Measurements from ENCODE around the gene BMP3. TPM values are rescaled to one million over a fixed set of nuclear protein-coding genes. Genes with fewer than 3 reads are reported as not detected.
A peak's percentile ranks its signal among the peaks of the same experiment; 100 is the strongest.

The BMP3 gene
- total and polyA plus RNA-seq, 4 donors, result 0.47 TPM; not detected in 3

GRCh38 chr4:81060587-81061343 lies 30.3 kb downstream of the BMP3 start:
- 82% methylated on average over 6 of the region's 6 CpGs for WGBS
- H3K4me1 ChIP-seq (ENCODE audit: control insufficient read depth in 4 of 4, insufficient read depth in 4 of 4, low read length in 3 of 4), result peaks cover 4 to 5% (median 4%) of the 10 kb centered on the region in 4 donors
- TF ChIP-seq CTCF (IDR thresholded peaks at IDR 0.05; ENCODE audit: low read depth, low read length, missing input control) (no peak), HNF4G (IDR thresholded peaks at IDR 0.05) (no peak), YY1 (IDR thresholded peaks at IDR 0.05) (no peak), HNF4A (conservative IDR thresholded peaks at IDR 0.05) (no peak), ZBTB33 (IDR thresholded peaks at IDR 0.05) (no peak)

GRCh38 chr4:81061344-81061730 lies 30.8 kb downstream of the BMP3 start:
- Histone ChIP-seq H3K36me3 (ENCODE audit: control insufficient read depth in 4 of 4, insufficient read depth in 3 of 4, low read depth in 1 of 4, low read length in 3 of 4) (no peaks in the 10 kb centered on the region), H3K27me3 (ENCODE audit: control insufficient read depth in 4 of 4, insufficient read depth in 4 of 4, low read length in 3 of 4) (no peaks in the 10 kb centered on the region), H3K4me3 (ENCODE audit: low read depth in 1 of 3, low read length in 3 of 3) (no peak overlapping the region), H3K27ac (ENCODE audit: low read depth in 1 of 2, low read length in 2 of 2) (no peak overlapping the region), H3K4me1 (ENCODE audit: control insufficient read depth in 4 of 4, insufficient read depth in 4 of 4, low read length in 3 of 4) (peaks cover 4 to 5% (median 4%) of the 10 kb centered on the region in 4 donors), H3K9ac (ENCODE audit: low read depth in 1 of 2, low read length in 2 of 2) (no peak overlapping the region), H3K9me3 (ENCODE audit: control insufficient read depth in 4 of 4, low read length in 3 of 4) (no peaks in the 10 kb centered on the region)
- no peak for DNase-seq (ENCODE audit: low spot score)
- no peak for TF ChIP-seq YY1 (IDR thresholded peaks at IDR 0.05)
- no peak for TF ChIP-seq EGR1 (IDR thresholded peaks at IDR 0.05; ENCODE audit: low read depth in 2 of 2)
- TF ChIP-seq GABPA (IDR thresholded peaks at IDR 0.05 in 1 of 2, conservative IDR thresholded peaks at IDR 0.05 in 1 of 2), result no peak
- TF ChIP-seq NR2F2 (IDR thresholded peaks at IDR 0.05), result no peak
- no peak for TF ChIP-seq TAF1 (conservative IDR thresholded peaks at IDR 0.05)
- peak in 1 of 2 donors; percentile 9 for TF ChIP-seq HNF4A (conservative IDR thresholded peaks at IDR 0.05)
- no peak for TF ChIP-seq SP1 (IDR thresholded peaks at IDR 0.05)

More at GRCh38 chr4:81060587-81061343, 30.3 kb downstream of the BMP3 start:
- no peak overlapping the region for H3K4me3 ChIP-seq (ENCODE audit: low read depth in 1 of 3, low read length in 3 of 3)
- DNase-seq (ENCODE audit: low spot score), result no peak
- no peaks in the 10 kb centered on the region for H3K36me3 ChIP-seq (ENCODE audit: control insufficient read depth in 4 of 4, insufficient read depth in 3 of 4, low read depth in 1 of 4, low read length in 3 of 4)
- no peak overlapping the region for H3K9ac ChIP-seq (ENCODE audit: low read depth in 1 of 2, low read length in 2 of 2)
- H3K9me3 ChIP-seq (ENCODE audit: control insufficient read depth in 4 of 4, low read length in 3 of 4), result no peaks in the 10 kb centered on the region
- no peak overlapping the region for H3K27ac ChIP-seq (ENCODE audit: low read depth in 1 of 2, low read length in 2 of 2)
- no peaks in the 10 kb centered on the region for H3K27me3 ChIP-seq (ENCODE audit: control insufficient read depth in 4 of 4, insufficient read depth in 4 of 4, low read length in 3 of 4)

- H3K9me3 ChIP-seq (ENCODE audit: control insufficient read depth in 4 of 4, low read length in 3 of 4), result no peaks in the 10 kb centered on the region
- no peak overlapping the region for H3K4me3 ChIP-seq (ENCODE audit: low read depth in 1 of 3, low read length in 3 of 3)
- peaks cover 4 to 5% (median 4%) of the 10 kb centered on the region in 4 donors for H3K4me1 ChIP-seq (ENCODE audit: control insufficient read depth in 4 of 4, insufficient read depth in 4 of 4, low read length in 3 of 4)
- WGBS, result 38% methylated on average over 1 of the region's 1 CpG
- H3K9ac ChIP-seq (ENCODE audit: low read depth in 1 of 2, low read length in 2 of 2), result no peak overlapping the region
- no peak overlapping the region for H3K27ac ChIP-seq (ENCODE audit: low read depth in 1 of 2, low read length in 2 of 2)
- H3K36me3 ChIP-seq (ENCODE audit: control insufficient read depth in 4 of 4, insufficient read depth in 3 of 4, low read depth in 1 of 4, low read length in 3 of 4), result no peaks in the 10 kb centered on the region
- no peak for DNase-seq (ENCODE audit: low spot score)
- H3K27me3 ChIP-seq (ENCODE audit: control insufficient read depth in 4 of 4, insufficient read depth in 4 of 4, low read length in 3 of 4), result no peaks in the 10 kb centered on the region
- TF ChIP-seq EGR1 (IDR thresholded peaks at IDR 0.05; ENCODE audit: low read depth in 2 of 2) (no peak), GABPA (IDR thresholded peaks at IDR 0.05 in 1 of 2, conservative IDR thresholded peaks at IDR 0.05 in 1 of 2) (no peak), TAF1 (conservative IDR thresholded peaks at IDR 0.05) (no peak), FOXA2 (IDR thresholded peaks at IDR 0.05) (no peak), FOXA1 (IDR thresholded peaks at IDR 0.05) (no peak), REST (IDR thresholded peaks at IDR 0.05) (no peak), HNF4G (IDR thresholded peaks at IDR 0.05) (no peak), ZBTB33 (IDR thresholded peaks at IDR 0.05) (no peak), CTCF (IDR thresholded peaks at IDR 0.05; ENCODE audit: low read depth, low read length, missing input control) (no peak), RAD21 (IDR thresholded peaks at IDR 0.05) (no peak)
Observed at GRCh38 chr4:81062001-81062400, 31.5 kb downstream of the BMP3 start.
